ENCODE data around the gene HCN1.
"Not testable (repeated sequence)": the region's sequence is repeated elsewhere in the genome, so short reads cannot be mapped to it uniquely, and the experiment has no call there.

The HCN1 gene

DNA sequence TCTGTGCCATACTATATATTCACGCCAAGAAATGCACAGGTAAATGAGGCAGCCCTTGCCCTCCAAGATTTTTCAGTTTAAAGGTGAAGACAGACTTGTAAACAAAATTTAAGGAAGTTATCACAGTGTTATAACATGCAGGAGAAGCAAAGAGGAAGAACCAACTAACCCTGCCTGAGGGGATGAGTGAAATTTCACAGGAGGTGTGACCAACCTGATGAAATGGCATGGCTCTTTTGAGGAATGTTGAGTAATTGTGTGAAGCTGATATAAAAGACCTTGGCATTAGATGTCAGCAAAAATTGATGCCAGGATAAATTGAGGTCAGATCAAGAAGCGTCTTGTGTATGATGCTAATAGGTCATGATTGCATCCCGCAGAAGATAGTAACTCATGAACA is 86.5 kb downstream of the HCN1 start:
- no peak for DNase-seq

DNA sequence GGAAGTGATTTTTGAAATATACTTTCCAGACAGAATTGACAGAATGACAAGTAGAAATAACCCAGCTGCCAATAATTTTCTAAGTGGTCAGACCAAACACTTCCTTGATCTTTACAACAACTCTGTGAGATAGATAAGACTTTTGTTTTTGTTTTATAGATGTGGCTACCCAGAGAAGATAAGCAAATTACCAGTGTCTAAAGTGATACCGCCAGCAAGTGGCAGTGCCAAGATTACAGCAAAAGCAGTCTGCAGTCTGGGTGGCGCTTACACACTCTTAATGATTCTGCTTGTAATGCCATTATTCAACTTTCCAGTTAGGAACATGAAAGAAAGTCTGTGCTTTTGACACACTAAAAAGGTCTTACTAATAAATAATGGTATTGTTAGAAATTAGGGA is 92.1 kb downstream of the HCN1 start:
- no peak for DNase-seq

DNA sequence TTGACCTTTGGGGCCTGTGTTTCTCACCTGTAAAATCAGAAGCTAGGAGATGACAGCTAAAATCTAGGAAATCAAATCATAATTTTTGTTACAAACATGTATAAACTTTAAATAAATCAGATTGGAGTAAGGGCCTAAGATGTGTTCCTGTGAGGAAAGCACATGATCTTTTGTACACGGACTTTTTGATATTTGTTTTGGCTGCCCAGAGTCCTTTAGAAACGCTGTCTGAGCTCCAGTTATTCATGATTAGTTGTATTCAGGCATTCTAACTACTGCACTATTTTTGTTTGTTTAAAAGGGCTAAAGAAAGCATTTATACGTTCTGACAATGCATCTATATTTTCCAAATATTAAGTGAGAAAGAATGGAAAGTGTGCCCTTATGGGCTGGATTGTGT is 94.8 kb downstream of the HCN1 start:
- DNase-seq, result no peak

DNA sequence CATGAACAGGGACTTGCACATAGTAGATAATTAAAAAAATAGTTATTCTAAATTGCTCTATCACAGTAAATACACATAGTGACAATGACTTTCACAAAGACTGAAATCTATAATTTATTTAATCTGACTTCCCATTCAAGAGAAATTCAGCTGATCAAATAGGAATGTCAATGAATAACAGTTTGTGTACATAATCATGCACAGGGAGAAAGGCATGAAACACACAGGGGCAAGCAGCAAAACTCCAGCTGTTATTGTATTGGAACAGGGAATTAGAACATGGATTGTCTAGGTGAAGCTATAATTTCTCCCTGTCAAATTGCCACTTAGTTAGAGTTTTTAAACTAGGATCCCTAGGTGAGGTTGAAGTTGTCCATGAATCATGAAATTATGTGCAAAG is 99.9 kb downstream of the HCN1 start:
- DNase-seq, result no peak

DNA sequence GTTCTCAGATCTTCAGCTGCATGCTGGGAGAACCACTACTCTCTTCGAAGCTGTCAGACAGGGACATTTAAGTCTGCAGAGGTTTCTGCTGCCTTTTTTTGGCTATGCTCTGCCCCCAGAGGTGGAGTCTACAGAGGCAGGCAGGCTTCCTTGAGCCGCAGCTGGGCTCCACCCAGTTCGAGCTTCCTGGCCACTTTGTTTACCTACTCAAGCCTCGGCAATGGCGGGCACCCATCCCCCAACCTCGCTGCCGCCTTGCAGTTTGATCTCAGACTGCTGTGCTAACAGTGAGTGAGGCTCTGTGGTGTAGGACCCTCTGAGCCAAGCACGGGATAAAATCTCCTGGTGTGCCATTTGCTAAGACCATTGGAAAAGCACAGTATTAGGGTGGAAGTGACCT is 110.2 kb downstream of the HCN1 start:
- not testable (repeated sequence) for DNase-seq

DNA sequence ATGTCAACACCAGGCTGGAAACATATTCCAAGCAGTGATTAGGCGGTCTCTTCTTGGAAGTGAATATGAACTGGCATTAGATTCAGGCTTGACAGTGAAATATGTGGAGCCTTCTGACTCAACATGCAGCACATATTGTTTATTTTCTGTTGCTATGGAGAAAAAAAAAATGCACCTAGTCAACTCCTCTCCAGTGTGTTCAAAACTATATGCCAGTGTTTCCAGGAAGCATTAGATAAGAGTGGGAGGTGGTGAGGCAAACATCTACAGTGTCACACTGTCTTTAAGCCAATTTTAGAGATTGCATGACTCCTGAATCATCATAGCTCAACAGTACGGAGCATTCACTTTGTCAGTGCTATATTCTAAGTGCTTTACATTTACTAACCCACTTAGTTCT is 117.9 kb downstream of the HCN1 start:
- DNase-seq, result no peak

DNA sequence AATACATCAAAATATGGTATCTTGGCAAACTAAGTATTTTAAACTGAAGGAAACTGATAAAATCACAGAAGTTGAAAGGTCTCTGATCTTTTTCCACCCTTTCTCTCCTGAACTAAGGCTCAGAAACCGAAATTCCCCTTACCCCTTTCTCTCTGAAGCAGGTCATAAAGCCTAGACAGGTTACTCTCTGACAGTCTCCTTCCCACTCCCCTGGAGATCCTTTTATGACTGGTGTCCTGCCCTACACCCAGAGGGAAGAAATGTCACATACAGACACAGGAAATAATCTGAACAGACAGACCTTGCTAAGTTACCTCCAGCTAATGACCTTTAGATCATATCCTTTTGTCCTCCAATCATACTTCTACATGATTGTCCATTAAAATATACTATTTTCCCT is 127.4 kb downstream of the HCN1 start:
- no peak for DNase-seq

DNA sequence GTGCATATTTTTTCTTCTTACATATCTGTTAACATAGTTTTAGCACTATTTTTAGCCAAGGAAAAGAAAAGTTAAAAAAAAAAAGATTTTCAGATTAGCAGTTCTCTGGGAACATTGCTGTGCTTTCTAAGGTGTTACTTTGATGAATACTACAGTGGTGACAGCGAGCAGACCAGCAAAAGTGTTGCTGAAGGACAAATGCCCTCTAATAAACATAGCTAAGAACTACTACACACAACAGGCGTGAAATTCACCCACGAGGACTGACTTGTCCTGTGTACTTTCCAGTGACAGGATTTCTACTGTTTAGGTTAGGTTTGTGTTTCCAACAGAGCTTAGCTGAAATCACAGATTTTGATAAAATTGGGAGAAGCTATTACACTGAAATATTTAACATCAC is 153.8 kb downstream of the HCN1 start:
- no peak for DNase-seq

DNA sequence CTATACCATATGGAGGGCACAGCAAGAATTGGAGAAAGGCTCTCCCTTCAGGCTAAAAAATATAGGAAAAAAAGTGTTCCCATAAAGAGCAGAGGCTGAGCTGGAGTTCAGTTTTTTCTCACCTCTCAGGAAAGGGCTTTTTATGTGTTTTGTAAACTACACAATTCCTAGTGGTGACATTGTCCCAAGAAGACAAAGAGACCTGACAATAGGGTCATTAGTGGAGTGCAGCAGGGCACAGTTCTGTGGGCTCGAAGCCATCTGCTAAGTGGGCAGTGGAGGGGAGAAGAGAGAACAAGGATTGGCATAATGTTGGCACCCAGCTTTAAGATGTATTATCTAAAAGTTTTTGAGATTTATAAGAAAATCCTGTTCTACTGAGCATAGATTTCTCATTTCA is 162.5 kb downstream of the HCN1 start:
- DNase-seq, result no peak

DNA sequence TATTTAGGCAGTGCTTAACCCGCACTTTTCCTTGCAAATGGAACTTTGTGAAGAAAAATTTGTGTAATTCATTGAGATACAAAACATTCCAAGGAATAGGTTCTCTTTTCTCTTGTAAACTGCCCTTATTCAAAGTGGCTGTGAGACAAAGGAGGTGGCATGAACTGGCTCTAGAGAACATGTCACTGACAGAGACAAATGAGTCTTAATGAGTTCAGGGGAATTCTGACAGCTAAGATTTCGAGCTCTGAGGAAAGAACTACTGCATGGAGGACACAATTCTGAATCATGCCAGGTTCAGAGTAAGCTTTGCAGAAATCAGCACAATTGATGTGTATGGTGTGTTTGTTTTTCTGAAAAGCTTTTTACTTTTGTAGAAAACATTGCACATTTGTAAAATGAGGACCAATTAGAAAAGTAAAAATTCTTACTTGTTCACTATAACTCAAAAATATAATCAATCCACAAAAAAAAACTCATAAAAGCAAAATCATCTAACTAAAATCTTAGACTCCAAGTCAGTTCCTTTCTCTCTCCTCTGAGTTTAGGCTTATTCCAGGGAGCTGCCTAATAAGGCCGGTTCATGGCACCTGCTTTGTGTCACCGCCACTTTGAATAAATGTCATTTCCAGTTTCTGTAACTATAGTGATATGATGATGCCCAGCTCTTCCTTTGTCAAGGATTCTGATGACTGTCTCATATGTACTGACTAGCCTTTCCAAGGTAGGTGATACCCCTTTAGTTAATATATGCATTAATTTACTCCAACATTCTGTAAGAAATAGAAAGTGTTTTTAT is 163.2 kb downstream of the HCN1 start:
- DNase-seq, result no peak

DNA sequence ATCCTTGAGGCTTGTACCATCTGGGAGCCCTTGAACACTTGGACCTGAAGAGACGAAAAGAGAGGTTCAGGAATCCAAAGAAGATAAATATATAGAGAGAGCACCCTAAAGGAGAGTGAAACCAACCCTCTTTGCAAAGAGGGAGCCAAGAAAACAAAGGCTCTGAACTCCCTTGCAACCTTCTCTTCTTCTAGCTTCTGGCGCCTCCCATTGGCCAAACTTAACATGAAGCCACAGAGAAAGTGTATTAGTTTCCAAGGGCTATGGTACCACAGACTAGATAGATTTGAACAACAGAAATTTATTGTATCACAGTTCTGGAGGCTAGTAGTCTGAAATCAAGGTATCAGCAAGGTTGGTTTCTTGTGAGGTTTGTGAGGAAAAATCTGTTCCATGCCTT is 175.1 kb downstream of the HCN1 start:
- peak; percentile 70 for DNase-seq

DNA sequence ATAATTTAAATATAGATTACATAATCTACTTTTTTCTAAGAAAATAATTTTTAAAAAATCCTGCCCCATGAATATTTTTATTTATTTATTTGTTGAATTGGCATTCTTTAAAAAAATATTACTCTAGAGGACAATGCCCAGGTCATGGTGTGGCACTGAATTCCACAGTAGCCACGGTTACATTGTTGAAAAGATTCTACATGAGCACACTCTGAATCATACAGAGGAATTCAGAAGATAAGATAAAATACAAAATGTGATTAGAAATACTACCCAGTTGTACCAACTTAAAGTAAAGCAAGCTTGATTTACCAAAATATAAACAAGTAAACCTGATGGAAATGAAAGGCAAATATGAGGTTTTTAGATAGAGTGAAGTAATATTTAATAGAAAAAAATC is 183.7 kb downstream of the HCN1 start:
- no peak for DNase-seq

DNA sequence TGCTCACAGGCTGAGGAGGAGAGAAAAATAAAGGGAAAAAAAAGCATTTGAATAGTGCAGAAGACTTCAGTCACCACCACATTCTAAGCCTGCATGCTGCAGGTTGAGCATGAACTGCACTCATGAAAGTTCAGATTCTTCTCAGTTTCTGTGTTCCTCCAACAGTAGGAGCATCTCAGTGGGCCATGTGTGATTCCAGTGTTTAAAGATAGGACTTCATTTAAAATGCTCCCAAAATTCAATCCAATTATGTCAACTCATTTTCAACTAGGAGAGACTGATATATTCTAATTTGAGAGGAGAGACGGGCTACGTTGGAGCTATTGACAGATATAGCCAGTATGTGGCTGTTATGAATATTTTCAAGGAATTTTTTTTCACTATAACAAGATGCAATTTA is 186.8 kb downstream of the HCN1 start:
- no peak for DNase-seq

DNA sequence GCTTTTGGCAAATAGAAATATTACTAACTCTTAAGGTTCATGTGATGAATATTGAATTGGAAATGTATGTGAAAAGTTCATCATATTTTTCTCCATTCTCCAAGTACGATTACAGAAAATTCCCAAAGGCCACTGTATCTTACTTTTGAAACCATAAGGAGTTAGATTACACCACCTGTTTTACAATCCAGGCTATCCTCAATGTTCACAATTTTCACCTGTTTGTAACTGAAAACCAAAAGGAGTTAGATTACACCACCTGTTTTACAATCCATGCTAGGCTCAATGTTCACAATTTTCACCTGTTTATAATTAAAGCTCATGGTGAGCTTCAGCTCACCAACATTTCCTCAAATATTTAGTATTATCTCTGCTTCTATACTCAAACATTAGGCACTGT is 188.0 kb downstream of the HCN1 start:
- no peak for DNase-seq

DNA sequence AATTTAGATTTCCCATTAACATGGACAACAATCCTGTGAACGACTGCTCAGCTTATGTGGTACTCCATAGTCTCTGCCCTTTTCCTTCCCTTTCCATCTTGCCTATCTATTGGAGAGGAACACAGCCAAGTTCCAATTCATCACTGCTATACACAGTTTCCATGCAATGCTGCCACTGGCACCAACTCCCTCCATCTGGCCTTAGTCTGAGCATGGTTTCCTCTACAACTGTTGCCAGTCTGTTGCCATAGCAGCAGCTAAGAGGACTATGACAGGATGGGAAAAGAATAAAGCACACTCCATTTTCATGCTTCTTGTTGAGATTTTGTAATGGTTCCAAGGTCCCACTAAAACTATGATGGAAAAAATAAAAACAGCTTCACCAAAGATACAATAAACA is 189.0 kb downstream of the HCN1 start:
- no peak for DNase-seq

DNA sequence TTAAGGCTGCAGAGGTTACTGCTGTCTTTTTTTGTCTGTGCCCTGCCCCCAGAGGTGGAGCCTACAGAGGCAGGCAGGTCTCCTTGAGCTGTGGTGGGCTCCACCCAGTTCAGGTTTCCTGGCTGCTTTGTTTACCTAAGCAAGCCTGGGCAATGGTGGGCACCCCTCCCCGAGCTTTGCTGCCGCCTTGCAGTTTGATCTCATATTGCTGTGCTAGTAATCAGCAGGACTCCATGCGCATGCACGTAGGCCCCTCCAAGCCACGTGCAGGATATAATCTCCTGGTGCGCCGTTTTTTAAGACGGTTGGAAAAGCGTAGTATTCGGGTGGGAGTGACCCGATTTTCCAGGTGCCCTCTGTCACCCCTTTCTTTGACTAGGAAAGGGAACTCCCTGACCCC is 197.2 kb downstream of the HCN1 start:
- DNase-seq, result not testable (repeated sequence)

DNA sequence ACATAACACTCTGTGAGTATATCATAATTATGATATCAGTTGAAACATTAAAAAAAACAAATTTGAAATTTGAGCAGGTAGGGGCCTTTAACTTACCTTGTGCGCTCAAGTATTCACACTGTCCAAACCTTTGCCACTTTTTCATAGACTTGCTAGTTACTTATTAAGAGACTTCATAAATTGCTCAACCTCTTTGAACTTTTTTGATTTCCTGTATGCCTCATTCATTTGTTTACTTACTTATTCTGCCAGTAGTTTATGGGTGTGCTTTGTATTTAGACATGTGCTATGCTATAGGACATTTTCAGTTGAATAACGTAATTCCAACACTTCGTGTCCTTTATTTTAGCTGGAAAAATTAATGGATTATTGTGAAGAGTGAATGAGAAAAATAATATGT is 204.8 kb downstream of the HCN1 start:
- no peak for DNase-seq

DNA sequence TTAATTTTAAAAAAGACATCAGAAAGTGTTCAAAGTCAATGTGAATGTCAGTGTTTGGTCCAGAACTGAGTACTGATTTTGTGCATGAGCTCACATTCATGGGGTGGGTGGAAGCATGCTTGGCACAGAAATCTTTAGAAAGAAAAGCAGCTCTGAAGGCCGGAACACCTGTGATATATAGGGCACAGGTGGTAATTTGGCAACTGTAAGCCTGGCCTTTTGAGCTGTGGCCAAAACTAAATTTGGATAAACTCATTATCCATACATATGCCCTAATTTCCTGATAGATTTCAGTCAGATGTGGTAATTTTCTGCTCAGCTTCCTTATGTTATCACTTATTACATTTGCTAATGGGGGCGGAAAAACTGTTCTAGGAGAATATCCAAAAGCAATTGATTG is 211.4 kb downstream of the HCN1 start:
- DNase-seq, result no peak

DNA sequence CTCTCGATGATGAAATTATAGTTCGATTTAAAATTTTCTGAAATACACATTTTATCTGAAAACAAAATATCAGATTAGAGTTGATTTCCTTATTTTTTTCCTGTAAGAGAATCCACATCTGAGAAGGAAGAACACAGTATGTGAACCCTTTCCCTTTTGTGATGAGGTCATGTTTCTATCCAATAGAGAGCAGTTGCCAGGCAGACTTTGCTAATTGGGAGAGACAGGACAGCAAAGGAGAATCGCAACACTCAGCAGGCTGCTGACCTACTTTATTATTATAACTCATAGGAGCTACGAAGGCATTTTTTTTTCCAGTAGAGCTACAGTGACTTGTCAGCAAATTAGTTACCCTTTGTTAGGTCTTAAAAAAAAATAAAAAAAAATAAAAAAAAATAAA is 242.1 kb downstream of the HCN1 start:
- DNase-seq, result peak; percentile 53

DNA sequence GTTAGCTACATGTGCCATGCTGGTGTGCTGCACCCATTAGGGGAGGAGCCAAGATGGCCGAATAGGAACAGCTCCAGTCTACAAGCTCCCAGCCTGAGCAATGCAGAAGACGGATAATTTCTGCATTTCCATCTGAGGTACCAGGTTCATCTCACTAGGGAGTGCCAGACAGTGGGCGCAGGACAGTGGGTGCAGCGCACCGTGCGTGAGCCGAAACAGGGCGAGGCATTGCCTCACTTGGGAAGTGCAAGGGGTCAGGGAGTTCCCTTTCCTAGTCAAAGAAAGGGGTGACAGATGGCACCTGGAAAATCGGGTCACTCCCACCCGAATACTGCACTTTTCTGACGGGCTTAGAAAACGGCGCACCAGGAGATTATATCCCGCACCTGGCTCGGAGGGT is 251.3 kb downstream of the HCN1 start:
- DNase-seq, result not testable (repeated sequence)

DNA sequence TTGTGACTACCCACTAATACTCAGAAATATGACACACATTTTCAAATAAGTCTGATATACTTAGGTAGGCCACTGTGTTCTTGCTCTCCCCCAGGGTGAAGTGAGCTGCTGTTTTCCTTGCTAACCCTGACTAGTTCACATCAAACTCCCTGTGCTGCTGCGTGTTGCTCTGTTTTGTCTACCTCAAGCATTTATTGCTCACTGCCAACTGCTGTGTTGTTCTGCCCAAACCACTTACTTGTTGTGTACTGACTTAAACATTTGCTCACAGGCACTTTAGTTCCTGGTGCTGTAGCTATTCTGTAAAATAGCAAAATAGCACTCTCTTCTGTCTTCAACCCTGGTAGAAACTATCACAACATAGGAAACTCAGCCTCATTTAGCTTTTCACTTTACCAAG is 255.7 kb downstream of the HCN1 start:
- no peak for DNase-seq

DNA sequence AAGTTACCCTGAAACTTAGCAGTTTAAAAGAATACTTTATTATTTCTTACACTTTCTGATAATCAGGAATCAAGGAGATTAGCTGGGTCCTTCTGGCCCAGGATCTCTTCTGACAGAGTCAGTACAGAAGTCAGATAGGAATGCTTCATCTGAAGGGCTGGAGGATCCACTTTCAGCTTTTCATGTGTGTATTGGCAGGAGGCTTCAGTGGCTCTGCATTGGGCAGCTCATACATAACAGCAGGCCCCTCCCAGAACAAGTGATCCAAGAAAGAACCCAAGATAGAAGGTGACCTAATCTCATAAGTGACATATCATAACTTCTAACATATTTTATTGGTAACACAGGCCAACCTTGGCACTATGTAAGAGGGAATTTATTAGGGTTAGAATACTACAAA is 258.4 kb downstream of the HCN1 start:
- DNase-seq, result no peak

DNA sequence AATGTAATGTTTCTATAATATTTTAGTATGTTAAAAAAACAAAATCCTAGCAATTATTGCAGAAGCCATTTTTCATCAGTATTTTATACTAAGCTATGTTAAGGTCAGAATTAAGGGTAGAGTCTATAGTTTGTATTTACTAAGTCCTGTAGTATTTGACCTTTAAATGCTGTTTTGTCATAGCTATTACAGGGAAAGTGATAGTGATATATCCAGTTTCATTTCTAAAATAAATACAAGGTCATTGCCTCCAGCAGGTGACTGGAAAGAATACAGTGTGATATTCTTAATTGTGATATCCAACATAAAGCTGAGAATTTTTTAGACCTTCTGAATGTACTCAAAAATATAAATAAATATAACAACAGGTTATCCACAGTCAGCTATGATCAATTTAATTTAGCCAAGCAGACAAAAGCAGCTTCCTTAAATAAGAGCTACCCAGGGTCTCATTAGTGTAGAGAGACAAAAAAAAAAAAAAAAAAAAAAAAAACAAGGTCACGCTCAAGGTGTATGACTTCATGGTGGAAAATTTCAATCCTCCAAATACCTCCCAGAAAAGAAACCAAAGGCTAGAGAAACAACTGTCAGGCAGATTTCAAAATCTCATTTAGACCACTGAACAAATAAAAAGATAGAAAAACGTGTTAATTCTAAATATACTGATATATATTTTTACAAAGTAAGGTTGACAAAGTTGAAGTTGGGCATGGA is 278.7 kb downstream of the HCN1 start:
- DNase-seq, result no peak

DNA sequence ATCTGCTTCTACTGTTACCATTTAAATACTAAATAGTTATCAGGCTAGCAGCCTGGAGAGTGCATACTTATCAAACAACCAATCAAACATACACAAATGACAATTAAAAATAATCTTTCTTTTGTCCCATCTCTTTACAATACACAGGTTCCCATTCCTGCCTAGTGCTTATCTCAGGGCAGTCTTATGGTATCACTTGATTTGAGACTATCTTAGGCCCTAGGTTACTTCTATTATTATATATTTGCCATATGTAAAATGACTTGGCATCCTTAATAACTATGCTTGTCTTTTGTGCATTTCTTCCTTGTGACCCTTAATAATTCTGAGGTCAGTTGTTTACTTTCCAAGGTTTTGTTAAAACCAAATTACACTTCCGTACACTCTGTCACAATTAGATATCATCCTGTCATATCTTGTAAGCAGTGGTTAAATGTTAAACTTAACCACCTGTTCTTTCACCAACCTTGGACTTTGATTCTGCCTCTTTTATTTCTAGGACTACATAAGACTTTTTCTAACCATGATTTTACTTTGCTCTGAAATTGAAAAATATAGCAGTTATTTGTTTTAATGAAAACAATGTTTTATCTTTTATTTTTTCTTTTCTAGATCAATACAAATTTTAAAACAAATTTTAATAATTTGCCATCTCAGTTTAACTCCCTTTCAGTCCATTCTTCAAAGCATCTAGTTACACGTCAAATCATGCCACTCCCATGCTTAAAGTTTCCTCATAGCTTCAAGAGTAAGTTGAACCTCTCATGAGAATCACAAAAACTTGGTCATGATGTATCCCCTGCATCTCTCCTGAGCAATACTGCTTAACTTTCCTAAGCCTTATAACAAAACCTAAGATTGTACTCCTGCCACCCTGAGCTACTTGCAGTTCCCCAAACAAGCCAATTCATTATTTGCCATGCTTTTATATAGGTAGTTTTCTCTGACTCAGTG is 281.3 kb downstream of the HCN1 start:
- no peak for DNase-seq
